WTC11 (cell line): Measurements from ENCODE around the gene MAFB. TPM values are rescaled to one million over a fixed set of nuclear protein-coding genes. Genes with fewer than 3 reads are reported as not detected.

Source experiments
- ATAC-seq: fragments of 200-7000 bp; cut with Tn5 transposase; 2 replicates; pipeline ENCODE4 v1.10.0; 2021; ENCODE audit warnings: mild to moderate bottlenecking, moderate library complexity
- CTCF ChIA-PET: fragments of 300-600 bp; sonication (Branson Sonifier 250); formaldehyde crosslinking; loops from one replicate; lab custom pipeline; 2021; ENCODE audit warnings: antibody characterized with exemption; lab: Charles Lee
- POLR2A ChIA-PET: fragments of 350-600 bp; sonication (Branson Sonifier 250); formaldehyde crosslinking; loops from one replicate; lab custom pipeline; 2021; ENCODE audit warnings: antibody characterized with exemption; lab: Charles Lee
- DNase-seq: peaks from one replicate; pipeline ENCODE4 v3.0.0; 2021; ENCODE audit warnings: low spot score
- H3K27ac Mint-ChIP-seq: 2 replicates; pipeline ENCODE4 v1.8.0; 2021; ENCODE audit warnings: mixed read lengths
- H3K27me3 Mint-ChIP-seq: 2 replicates; pipeline ENCODE4 v1.8.0; 2021; ENCODE audit warnings: low read depth, mild to moderate bottlenecking, moderate library complexity, mixed read lengths
- H3K36me3 Mint-ChIP-seq: 2 replicates; pipeline ENCODE4 v1.8.0; 2021; ENCODE audit warnings: mixed read lengths
- H3K4me1 Mint-ChIP-seq: 2 replicates; pipeline ENCODE4 v1.8.0; 2022; ENCODE audit warnings: mixed read lengths
- H3K4me3 Mint-ChIP-seq: 2 replicates; pipeline ENCODE4 v1.8.0; 2021; ENCODE audit warnings: mild to moderate bottlenecking, moderate library complexity, mixed read lengths
- H3K9me3 Mint-ChIP-seq: 2 replicates; pipeline ENCODE4 v1.8.0; 2021; ENCODE audit warnings: mixed read lengths
- CREM ChIP-seq: sonication (generic); formaldehyde crosslinking; IDR thresholded peaks from 2 replicates; pipeline ENCODE4 v1.8.1; 2022; ENCODE audit warnings: mild to moderate bottlenecking, missing genetic modification reagents, moderate library complexity
- E2F1 ChIP-seq: sonication (generic); formaldehyde crosslinking; IDR thresholded peaks from 2 replicates; pipeline ENCODE4 v1.8.0; 2022; ENCODE audit warnings: mild to moderate bottlenecking, missing genetic modification reagents
- FOXJ3 ChIP-seq: sonication (generic); formaldehyde crosslinking; IDR thresholded peaks from 2 replicates; pipeline ENCODE4 v1.9.0; 2021; ENCODE audit warnings: missing genetic modification reagents, mild to moderate bottlenecking, borderline replicate concordance
- FOXP1 ChIP-seq: sonication (generic); formaldehyde crosslinking; IDR thresholded peaks from 2 replicates; pipeline ENCODE4 v1.8.0; 2022; ENCODE audit warnings: missing genetic modification reagents, mild to moderate bottlenecking, moderate library complexity, borderline replicate concordance
- GABPB1 ChIP-seq: sonication (generic); formaldehyde crosslinking; IDR thresholded peaks from 2 replicates; pipeline ENCODE4 v1.8.1; 2023; ENCODE audit warnings: mild to moderate bottlenecking, missing genetic modification reagents
- HMGXB4 ChIP-seq: sonication (generic); formaldehyde crosslinking; IDR thresholded peaks from 2 replicates; pipeline ENCODE4 v1.8.1; 2023; ENCODE audit warnings: mild to moderate bottlenecking, moderate library complexity, missing genetic modification reagents
- IRF2 ChIP-seq: sonication (generic); formaldehyde crosslinking; IDR thresholded peaks from 2 replicates; pipeline ENCODE4 v1.8.0; 2022; ENCODE audit warnings: low read depth, missing genetic modification reagents, borderline replicate concordance
- MXD4 ChIP-seq: fragments of 250-450 bp; sonication (Bioruptor Pico); IDR thresholded peaks from 2 replicates; pipeline ENCODE4 v1.8.0; 2021; ENCODE audit warnings: mild to moderate bottlenecking, moderate library complexity, borderline replicate concordance
- NR3C1 ChIP-seq: sonication (generic); formaldehyde crosslinking; conservative IDR thresholded peaks from 2 replicates; pipeline ENCODE4 v1.8.1; 2023; ENCODE audit warnings: low read depth, mild to moderate bottlenecking, missing genetic modification reagents
- PRDM15 ChIP-seq: sonication (generic); formaldehyde crosslinking; IDR thresholded peaks from 2 replicates; pipeline ENCODE4 v1.8.0; 2022; ENCODE audit warnings: missing genetic modification reagents
- RORB ChIP-seq: fragments of 250-450 bp; sonication (Bioruptor Pico); IDR thresholded peaks from 2 replicates; pipeline ENCODE4 v1.9.0; 2021; ENCODE audit warnings: mild to moderate bottlenecking
- USF1 ChIP-seq: sonication (generic); formaldehyde crosslinking; IDR thresholded peaks from 2 replicates; pipeline ENCODE4 v1.8.0; 2022; ENCODE audit warnings: mild to moderate bottlenecking, missing genetic modification reagents
- USF2 ChIP-seq: sonication (generic); formaldehyde crosslinking; IDR thresholded peaks from 2 replicates; pipeline ENCODE4 v1.8.1; 2023; ENCODE audit warnings: mild to moderate bottlenecking, missing genetic modification reagents, moderate library complexity
- ZBTB43 ChIP-seq: sonication (generic); formaldehyde crosslinking; IDR thresholded peaks from 2 replicates; pipeline ENCODE4 v1.8.1; 2023; ENCODE audit warnings: mild to moderate bottlenecking, missing genetic modification reagents
- ZNF138 ChIP-seq: sonication (generic); formaldehyde crosslinking; conservative IDR thresholded peaks from 2 replicates; pipeline ENCODE4 v1.8.1; 2022; ENCODE audit warnings: mild to moderate bottlenecking, moderate library complexity, missing genetic modification reagents
- ZNF263 ChIP-seq: sonication (generic); formaldehyde crosslinking; IDR thresholded peaks from 2 replicates; pipeline ENCODE4 v1.8.1; 2022; ENCODE audit warnings: low read depth, mild to moderate bottlenecking, moderate library complexity, missing genetic modification reagents
- ZNF396 ChIP-seq: fragments of 250-450 bp; sonication (Bioruptor Pico); IDR thresholded peaks from 2 replicates; pipeline ENCODE4 v1.8.0; 2021; ENCODE audit warnings: mild to moderate bottlenecking, moderate library complexity, borderline replicate concordance
- ZNF416 ChIP-seq: fragments of 250-450 bp; sonication (Bioruptor Pico); IDR thresholded peaks from 2 replicates; pipeline ENCODE4 v1.9.0; 2021; ENCODE audit warnings: mild to moderate bottlenecking, inconsistent platforms
- ZSCAN18 ChIP-seq: fragments of 250-450 bp; sonication (Bioruptor Pico); IDR thresholded peaks from 2 replicates; pipeline ENCODE4 v2.1.2; 2022; ENCODE audit warnings: mild to moderate bottlenecking, moderate library complexity
- total RNA-seq: library from RNA; stranded (reverse); gene quantifications from 3 replicates; pipeline ENCODE4 v1.2.3, GENCODE V29; 2021

The MAFB gene
- total RNA-seq, 1 experiment from 2014 or later: 5.3 TPM

- Mint-ChIP-seq H3K9me3 (peaks cover 5% of the 10 kb centered on the region), H3K27ac (no peak overlapping the region), H3K27me3 (no peaks in the 10 kb centered on the region), H3K36me3 (no peaks in the 10 kb centered on the region), H3K4me1 (peaks cover 10% of the 10 kb centered on the region), H3K4me3 (no peak overlapping the region)
- POLR2A ChIA-PET: no interaction called here
- DNase-seq (no peak), ATAC-seq (no peak)
- CTCF ChIA-PET: no interaction called here
- no peak for TF ChIP-seq MXD4 (CRISPR knock-in tag)
- TF ChIP-seq ZNF138 (CRISPR knock-in tag): no peak
- no peak for TF ChIP-seq NR3C1 (CRISPR knock-in tag)
- TF ChIP-seq GABPB1 (CRISPR knock-in tag): no peak
- TF ChIP-seq RORB (CRISPR knock-in tag): no peak
- TF ChIP-seq ZNF396 (CRISPR knock-in tag): no peak
- TF ChIP-seq FOXJ3 (CRISPR knock-in tag): no peak
- no peak for TF ChIP-seq FOXP1 (CRISPR knock-in tag)
- no peak for TF ChIP-seq CREM (CRISPR knock-in tag)
- TF ChIP-seq ZNF416: no peak
- no peak for TF ChIP-seq ZSCAN18 (CRISPR knock-in tag)
- no peak for TF ChIP-seq HMGXB4 (CRISPR knock-in tag)
- TF ChIP-seq USF1 (CRISPR knock-in tag): no peak
- no peak for TF ChIP-seq PRDM15 (CRISPR knock-in tag)
- TF ChIP-seq E2F1 (CRISPR knock-in tag): no peak
- no peak for TF ChIP-seq ZNF263 (CRISPR knock-in tag)
- no peak for TF ChIP-seq USF2 (CRISPR knock-in tag)
- TF ChIP-seq ZBTB43: no peak
- no peak for TF ChIP-seq IRF2 (CRISPR knock-in tag)
These were observed 22.7 kb downstream of the MAFB start for GRCh38 chr20:40666336-40666735.
